ENCODE data around the gene UBE2L3. TPM values are rescaled to one million over a fixed set of nuclear protein-coding genes. Genes with fewer than 3 reads are reported as not detected.
A peak's percentile ranks its signal among the peaks of the same experiment; 100 is the strongest.

UBE2L3 gene
- polyA plus RNA-seq, 2 of the 4 experiments (the other 2 are of a cell fraction): 54.9 to 55.6 TPM

DNA sequence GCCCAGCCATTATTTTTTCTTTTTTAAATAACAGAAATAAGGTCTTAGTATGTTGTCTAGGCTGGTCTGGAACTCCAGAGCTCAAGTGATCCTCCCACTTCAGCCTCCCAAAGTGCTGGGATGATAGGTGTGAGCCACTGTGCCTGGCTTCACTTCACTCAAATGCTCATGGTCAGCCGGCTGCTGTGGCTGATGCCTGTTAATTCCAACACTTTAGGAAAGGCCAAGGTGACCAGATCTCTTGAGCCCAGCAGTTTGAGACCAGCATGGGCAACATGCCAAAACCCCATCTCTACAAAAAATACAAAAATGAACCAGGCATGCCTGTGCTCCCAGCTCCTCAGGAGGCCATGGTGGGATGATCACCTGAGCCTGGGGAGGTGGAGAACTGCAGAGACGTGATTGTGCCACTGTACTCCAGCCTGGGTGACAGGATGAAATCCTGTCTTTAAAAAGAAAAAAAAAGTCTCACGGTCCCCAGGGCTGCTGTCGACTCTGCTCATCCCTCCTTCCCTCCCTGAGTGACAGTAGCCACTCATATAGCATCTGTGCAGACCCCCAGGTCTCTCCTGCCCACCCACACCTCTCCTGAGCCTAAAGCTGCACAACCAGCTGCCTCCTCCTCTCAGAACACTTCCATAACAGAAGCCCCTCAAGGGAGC, 58.7 kb downstream of the UBE2L3 start:
- Histone ChIP-seq H3K9me3 (no peaks in the 10 kb centered on the region), H3K4me3 (no peak overlapping the region), H3K4me2 (no peak overlapping the region), H3K4me1 (peaks cover 14% of the 10 kb centered on the region; the same call in 1 of the 3 replicates), H3K27ac (no peak overlapping the region)
- DNase-seq (ENCODE audit: low read depth in 1 of 2, low spot score in 1 of 2) (no peak), ATAC-seq (no peak), FAIRE-seq (no peak)
- no peak for TF ChIP-seq SMC3 (IDR thresholded peaks at IDR 0.05)
- TF ChIP-seq NFE2L2 (conservative IDR thresholded peaks at IDR 0.05; ENCODE audit: low read length): no peak
- TF ChIP-seq POLR2AphosphoS2 (conservative IDR thresholded peaks at IDR 0.05; ENCODE audit: low read length): no peak
- TF ChIP-seq RFX5 (IDR thresholded peaks at IDR 0.05): no peak
- TF ChIP-seq HMGXB4 (CRISPR knock-in tag; IDR thresholded peaks at IDR 0.05; ENCODE audit: borderline replicate concordance): no peak
- TF ChIP-seq KDM5A (IDR thresholded peaks at IDR 0.05): no peak
- TF ChIP-seq CHD4 (IDR thresholded peaks at IDR 0.05; ENCODE audit: borderline replicate concordance): no peak
- no peak for TF ChIP-seq HEYL (CRISPR knock-in tag; IDR thresholded peaks at IDR 0.05)
- no peak for TF ChIP-seq CHD2 (IDR thresholded peaks at IDR 0.05; ENCODE audit: low read length, partially characterized antibody)
- no peak for TF ChIP-seq ELK1 (IDR thresholded peaks at IDR 0.05; ENCODE audit: low read depth, low read length)
- CTCF ChIA-PET: interaction anchor here (1.0 to 9.7 kb wide), 3 partner anchors 10 to 20 kb away, joined by 3 to 133 read pairs (median 35); partner anchors contain the start of gene SDF2L1
- 72% methylated on average over 4 of the region's 4 CpGs for WGBS (ENCODE audit: missing lambda C conversion rate)
- POLR2A ChIA-PET: interaction anchor here (2.7 kb wide), 1 partner anchor 16 kb away, joined by 10 read pairs; the partner anchor contains the start of gene SDF2L1

DNA sequence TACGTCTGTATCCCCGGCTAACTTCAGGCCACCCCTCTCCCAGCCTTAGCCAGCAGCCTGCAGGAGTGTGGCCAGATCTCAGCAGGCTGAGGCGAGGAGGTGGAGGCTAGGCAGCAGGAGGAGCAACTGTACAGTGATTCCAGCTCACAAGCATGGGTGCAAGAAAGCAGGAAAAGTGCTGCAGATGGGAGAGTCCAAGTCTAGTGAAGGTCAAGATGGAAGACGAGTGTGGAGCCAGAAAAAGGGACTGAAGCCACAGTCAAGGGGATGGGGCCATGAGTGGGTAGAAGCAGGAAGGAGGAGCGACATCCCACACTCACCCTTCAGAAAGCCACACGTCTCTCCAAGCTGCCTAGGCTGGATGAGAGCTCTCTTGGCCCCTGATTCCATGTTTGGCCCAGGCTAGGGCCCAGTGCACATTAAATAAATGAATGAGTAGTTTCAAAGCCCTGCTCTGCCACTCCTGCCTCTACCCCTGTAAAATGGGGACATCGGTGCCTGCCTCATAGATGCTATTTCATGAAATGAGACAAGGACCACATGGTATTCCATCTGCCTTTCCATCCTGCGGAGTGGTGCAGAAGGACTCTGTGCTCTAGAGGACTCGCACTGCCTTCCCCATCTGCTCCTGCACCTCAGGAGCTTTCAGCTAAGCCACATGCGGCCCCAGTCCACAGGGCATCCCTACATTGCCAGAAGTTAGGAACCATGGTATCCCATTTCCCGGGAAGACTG, 59.4 kb downstream of the UBE2L3 start:
- CTCF ChIA-PET: interaction anchor here (1.0 to 9.7 kb wide), 3 partner anchors 11 to 20 kb away, joined by 3 to 133 read pairs (median 35); partner anchors contain the start of gene SDF2L1
- ATAC-seq (no peak), DNase-seq (ENCODE audit: low read depth in 1 of 2, low spot score in 1 of 2) (no peak), FAIRE-seq (no peak)
- peaks cover 14% of the 10 kb centered on the region; the same call in 1 of the 3 replicates for H3K4me1 ChIP-seq
- H3K4me2 ChIP-seq: no peak overlapping the region
- no peak overlapping the region for H3K4me3 ChIP-seq
- POLR2A ChIA-PET: interaction anchor here (0.6 to 2.7 kb wide), 2 partner anchors 15 to 31 kb away, joined by 3 to 10 read pairs; partner anchors contain the start of gene SDF2L1
- H3K27ac ChIP-seq: no peak overlapping the region
- no peak for TF ChIP-seq CEBPB (IDR thresholded peaks at IDR 0.05)
- no peak for TF ChIP-seq MYC (IDR thresholded peaks at IDR 0.05; ENCODE audit: borderline replicate concordance, low read length)
- TF ChIP-seq ESRRA (IDR thresholded peaks at IDR 0.05; ENCODE audit: borderline replicate concordance, low read length): no peak
- TF ChIP-seq POLR2AphosphoS2 (conservative IDR thresholded peaks at IDR 0.05; ENCODE audit: low read length): no peak
- no peak for TF ChIP-seq TP53 (CRISPR knock-in tag; IDR thresholded peaks at IDR 0.05)
- 92% methylated on average over 11 of the region's 11 CpGs for WGBS (ENCODE audit: missing lambda C conversion rate)
- H3K9me3 ChIP-seq: no peaks in the 10 kb centered on the region

GRCh38 chr22:21628386-21629254, 61.1 kb downstream of the UBE2L3 start:
- ChIA-PET CTCF (interaction anchor here (0.8 to 9.7 kb wide), 15 partner anchors 7 to 52 kb away, joined by 3 to 133 read pairs (median 5); partner anchors contain the start of gene SDF2L1), POLR2A (interaction anchor here (0.5 to 1.1 kb wide), 10 partner anchors 8 to 55 kb away, joined by 3 to 30 read pairs (median 3); partner anchors contain the start of genes PPIL2 and SDF2L1)
- ATAC-seq (peak; percentile 1 to 7; a peak in 4 of 6 replicates), FAIRE-seq (no peak), DNase-seq (ENCODE audit: low read depth in 1 of 2, low spot score in 1 of 2) (no peak)
- WGBS (ENCODE audit: missing lambda C conversion rate): 82% methylated on average over 46 of the region's 74 CpGs
- peak overlapping the region; percentile 98 for H3K4me3 ChIP-seq
- peak overlapping the region; percentile 99 for H3K4me2 ChIP-seq
- no peak for TF ChIP-seq CHD4 (IDR thresholded peaks at IDR 0.05; ENCODE audit: borderline replicate concordance)
- TF ChIP-seq, protein P1, sequence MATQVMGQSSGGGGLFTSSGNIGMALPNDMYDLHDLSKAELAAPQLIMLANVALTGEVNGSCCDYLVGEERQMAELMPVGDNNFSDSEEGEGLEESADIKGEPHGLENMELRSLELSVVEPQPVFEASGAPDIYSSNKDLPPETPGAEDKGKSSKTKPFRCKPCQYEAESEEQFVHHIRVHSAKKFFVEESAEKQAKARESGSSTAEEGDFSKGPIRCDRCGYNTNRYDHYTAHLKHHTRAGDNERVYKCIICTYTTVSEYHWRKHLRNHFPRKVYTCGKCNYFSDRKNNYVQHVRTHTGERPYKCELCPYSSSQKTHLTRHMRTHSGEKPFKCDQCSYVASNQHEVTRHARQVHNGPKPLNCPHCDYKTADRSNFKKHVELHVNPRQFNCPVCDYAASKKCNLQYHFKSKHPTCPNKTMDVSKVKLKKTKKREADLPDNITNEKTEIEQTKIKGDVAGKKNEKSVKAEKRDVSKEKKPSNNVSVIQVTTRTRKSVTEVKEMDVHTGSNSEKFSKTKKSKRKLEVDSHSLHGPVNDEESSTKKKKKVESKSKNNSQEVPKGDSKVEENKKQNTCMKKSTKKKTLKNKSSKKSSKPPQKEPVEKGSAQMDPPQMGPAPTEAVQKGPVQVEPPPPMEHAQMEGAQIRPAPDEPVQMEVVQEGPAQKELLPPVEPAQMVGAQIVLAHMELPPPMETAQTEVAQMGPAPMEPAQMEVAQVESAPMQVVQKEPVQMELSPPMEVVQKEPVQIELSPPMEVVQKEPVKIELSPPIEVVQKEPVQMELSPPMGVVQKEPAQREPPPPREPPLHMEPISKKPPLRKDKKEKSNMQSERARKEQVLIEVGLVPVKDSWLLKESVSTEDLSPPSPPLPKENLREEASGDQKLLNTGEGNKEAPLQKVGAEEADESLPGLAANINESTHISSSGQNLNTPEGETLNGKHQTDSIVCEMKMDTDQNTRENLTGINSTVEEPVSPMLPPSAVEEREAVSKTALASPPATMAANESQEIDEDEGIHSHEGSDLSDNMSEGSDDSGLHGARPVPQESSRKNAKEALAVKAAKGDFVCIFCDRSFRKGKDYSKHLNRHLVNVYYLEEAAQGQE (IDR thresholded peaks at IDR 0.05): no peak
- TF ChIP-seq, protein P2, sequence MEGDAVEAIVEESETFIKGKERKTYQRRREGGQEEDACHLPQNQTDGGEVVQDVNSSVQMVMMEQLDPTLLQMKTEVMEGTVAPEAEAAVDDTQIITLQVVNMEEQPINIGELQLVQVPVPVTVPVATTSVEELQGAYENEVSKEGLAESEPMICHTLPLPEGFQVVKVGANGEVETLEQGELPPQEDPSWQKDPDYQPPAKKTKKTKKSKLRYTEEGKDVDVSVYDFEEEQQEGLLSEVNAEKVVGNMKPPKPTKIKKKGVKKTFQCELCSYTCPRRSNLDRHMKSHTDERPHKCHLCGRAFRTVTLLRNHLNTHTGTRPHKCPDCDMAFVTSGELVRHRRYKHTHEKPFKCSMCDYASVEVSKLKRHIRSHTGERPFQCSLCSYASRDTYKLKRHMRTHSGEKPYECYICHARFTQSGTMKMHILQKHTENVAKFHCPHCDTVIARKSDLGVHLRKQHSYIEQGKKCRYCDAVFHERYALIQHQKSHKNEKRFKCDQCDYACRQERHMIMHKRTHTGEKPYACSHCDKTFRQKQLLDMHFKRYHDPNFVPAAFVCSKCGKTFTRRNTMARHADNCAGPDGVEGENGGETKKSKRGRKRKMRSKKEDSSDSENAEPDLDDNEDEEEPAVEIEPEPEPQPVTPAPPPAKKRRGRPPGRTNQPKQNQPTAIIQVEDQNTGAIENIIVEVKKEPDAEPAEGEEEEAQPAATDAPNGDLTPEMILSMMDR (IDR thresholded peaks at IDR 0.05): no peak
- no peak for TF ChIP-seq GATA3 (IDR thresholded peaks at IDR 0.05; ENCODE audit: borderline replicate concordance)
- TF ChIP-seq ESRRA (IDR thresholded peaks at IDR 0.05; ENCODE audit: borderline replicate concordance, low read length): no peak
- peak; percentile 79; the same call in 1 of the 2 replicates for TF ChIP-seq TP53 (CRISPR knock-in tag; IDR thresholded peaks at IDR 0.05)
- peak overlapping the region; percentile 98 to 100 for H3K27ac ChIP-seq
- peaks cover 14% of the 10 kb centered on the region; the same call in 1 of the 3 replicates for H3K4me1 ChIP-seq
- no peaks in the 10 kb centered on the region for H3K9me3 ChIP-seq

All from A549 (cell line).